GM18498 (cell line): Measurements from ENCODE around the gene TIMM10.

Experiments used
- ATAC-seq: cut with Tn5 transposase; IDR thresholded peaks from one replicate; pipeline ENCODE4 v1.9.1; 2021; ENCODE audit warnings: mild to moderate bottlenecking, moderate library complexity; ENCODE audit not compliant: unreplicated experiment

TIMM10 gene

GRCh38 chr11:57487021-57487778 lies 43.4 kb downstream of the TIMM10 start:
- no peak for ATAC-seq

- ATAC-seq, result no peak
These were observed 45.1 kb downstream of the TIMM10 start for GRCh38 chr11:57485217-57485990.

GRCh38 chr11:57484141-57484710 lies 46.3 kb downstream of the TIMM10 start:
- ATAC-seq, result peak; percentile 74

GRCh38 chr11:57483562-57483918 lies 47.0 kb downstream of the TIMM10 start:
- ATAC-seq, result no peak

- ATAC-seq, result peak; percentile 53
These were observed 47.6 kb downstream of the TIMM10 start for GRCh38 chr11:57482782-57483561.

- ATAC-seq, result no peak
These were observed 48.4 kb downstream of the TIMM10 start for GRCh38 chr11:57481915-57482781.

- no peak for ATAC-seq
These were observed 49.2 kb downstream of the TIMM10 start for GRCh38 chr11:57481315-57481714.

- no peak for ATAC-seq
These were observed 50.0 kb downstream of the TIMM10 start for GRCh38 chr11:57480409-57481137.

- ATAC-seq, result no peak
These were observed 50.6 kb downstream of the TIMM10 start for GRCh38 chr11:57479911-57480310.

GRCh38 chr11:57479021-57479663 lies 51.4 kb downstream of the TIMM10 start:
- no peak for ATAC-seq
